HCT116 (cell line): ENCODE data around the gene HSDL2. TPM values are rescaled to one million over a fixed set of nuclear protein-coding genes. Genes with fewer than 3 reads are reported as not detected.

ENCODE experiments used
- ATAC-seq: fragments of 200-7000 bp; cut with Tn5 transposase; 2 replicates; pipeline ENCODE4 v1.9.1; 2020; ENCODE audit warnings: mild to moderate bottlenecking, moderate library complexity
- BruUV-seq: library from RNA; stranded (reverse); fragments of 400-500 nt; replicated peaks from 2 replicates; lab custom pipeline; 2021; lab: Mats Ljungman, UMichigan
- CTCF ChIA-PET: fragments of 300-600 bp; sonication (Branson Sonifier 250); formaldehyde crosslinking; loops from one replicate; lab custom pipeline; 2021; ENCODE audit warnings: antibody characterized with exemption; lab: Charles Lee
- POLR2A ChIA-PET: fragments of 300-600, 350-600 bp; sonication (Branson Sonifier 250); formaldehyde crosslinking; loops from one replicate; lab custom pipeline; 2021; ENCODE audit warnings: antibody characterized with exemption; lab: Charles Lee
- RAD21 ChIA-PET, 2 experiments: fragments of 300-600 bp; sonication (Branson Sonifier 250); formaldehyde crosslinking; loops; one replicate each; lab custom pipeline; 2023; ENCODE audit warnings: low total read pairs in 2 of 2; ENCODE audit not compliant: uncharacterized antibody in 2 of 2, unreplicated experiment in 2 of 2, low non-redundant PET in 1 of 2; lab: Charles Lee
- DNase-seq: peaks from one replicate; pipeline ENCODE4 v3.0.0-alpha.2; 2010; ENCODE audit warnings: low read depth, low spot score
- H2AFZ ChIP-seq: fragments of 200-600 bp; shearing (Covaris generic), sonication (generic); 2 replicates; pipeline ENCODE4 v1.6.1; 2017; ENCODE audit warnings: low read depth, mixed run types, mixed read lengths, antibody characterized with exemption, low read length; ENCODE audit not compliant: poor library complexity, severe bottlenecking
- H3K27ac ChIP-seq: 2 replicates; pipeline ENCODE4 v1.5.1; 2012; ENCODE audit warnings: low read depth, low read length
- H3K27me3 ChIP-seq: fragments of 200-600 bp; sonication (generic); 2 replicates; pipeline ENCODE4 v1.6.1; 2016; ENCODE audit warnings: mixed run types, low read length, mixed read lengths; ENCODE audit not compliant: insufficient read depth
- H3K36me3 ChIP-seq, 2 experiments: fragments of 200-500 bp in 1 of 2; fragments of 200-600 bp in 1 of 2; sonication (Bioruptor generic) in 1 of 2; sonication (generic) in 1 of 2; 2 replicates each; pipeline versions ENCODE4 v1.5.1 to v1.6.1; 2014 to 2016; ENCODE audit warnings: low read length in 2 of 2, inconsistent platforms in 1 of 2, mixed read lengths in 1 of 2, mixed run types in 1 of 2; ENCODE audit not compliant: insufficient read depth in 2 of 2, control insufficient read depth in 1 of 2
- H3K4me1 ChIP-seq, 2 experiments: fragments of 200-600 bp in 1 of 2; sonication (generic) in 1 of 2; 2 replicates each; pipeline versions ENCODE4 v1.5.1 to v1.6.1; 2012 to 2017; ENCODE audit warnings: low read length in 2 of 2, inconsistent platforms in 1 of 2, mild to moderate bottlenecking in 1 of 2, mixed read lengths in 1 of 2, mixed run types in 1 of 2, moderate library complexity in 1 of 2; ENCODE audit not compliant: insufficient read depth in 2 of 2, control insufficient read depth in 1 of 2
- H3K4me2 ChIP-seq: fragments of 200-600 bp; sonication (generic); 2 replicates; pipeline ENCODE4 v1.6.1; 2017; ENCODE audit warnings: mixed run types, low read length, mixed read lengths
- H3K4me3 ChIP-seq, 2 experiments: fragments of 200-600 bp in 1 of 2; sonication (generic) in 1 of 2; replicated peaks in 1 of 2; 2 replicates each; pipeline ENCODE4 v1.5.1; 2011 to 2016; ENCODE audit warnings: low read length in 2 of 2, control low read depth in 1 of 2, low read depth in 1 of 2, mild to moderate bottlenecking in 1 of 2, mixed read lengths in 1 of 2, mixed run types in 1 of 2
- H3K79me2 ChIP-seq: fragments of 200-600 bp; sonication (generic); 2 replicates; pipeline ENCODE4 v1.6.1; 2017; ENCODE audit warnings: mild to moderate bottlenecking, mixed run types, low read length, moderate library complexity, mixed read lengths; ENCODE audit not compliant: insufficient read depth
- H3K9ac ChIP-seq: fragments of 200-600 bp; sonication (generic); 2 replicates; pipeline ENCODE4 v1.6.1; 2016; ENCODE audit warnings: low read length, mixed read lengths
- H3K9me2 ChIP-seq: fragments of 200-600 bp; sonication (generic), shearing (Covaris generic); 2 replicates; pipeline ENCODE4 v1.6.1; 2017; ENCODE audit warnings: mixed run types, mild to moderate bottlenecking, moderate library complexity; ENCODE audit not compliant: insufficient read depth
- H3K9me3 ChIP-seq, 2 experiments: fragments of 200-500 bp in 1 of 2; fragments of 200-600 bp in 1 of 2; sonication (Bioruptor generic) in 1 of 2; sonication (generic) in 1 of 2; 2 replicates each; pipeline ENCODE4 v1.6.1; 2014 to 2017; ENCODE audit warnings: low read length in 2 of 2, mixed read lengths in 2 of 2, inconsistent platforms in 1 of 2, low read depth in 1 of 2, mild to moderate bottlenecking in 1 of 2, mixed run types in 1 of 2, moderate library complexity in 1 of 2; ENCODE audit not compliant: control insufficient read depth in 1 of 2, insufficient read depth in 1 of 2
- H4K20me1 ChIP-seq: fragments of 200-600 bp; sonication (generic), shearing (Covaris generic); 2 replicates; pipeline ENCODE4 v1.6.1; 2017; ENCODE audit warnings: mixed run types, mild to moderate bottlenecking, moderate library complexity; ENCODE audit not compliant: insufficient read depth
- CBX3 ChIP-seq: IDR thresholded peaks from 2 replicates; pipeline ENCODE4 v1.6.1; 2012; ENCODE audit warnings: low read depth
- EZH2phosphoT487 ChIP-seq: fragments of 200-600 bp; IDR thresholded peaks from 2 replicates; pipeline ENCODE4 v1.6.1; 2018; ENCODE audit warnings: antibody characterized with exemption, borderline replicate concordance
- MAX ChIP-seq: IDR thresholded peaks from 2 replicates; pipeline ENCODE4 v1.6.1; 2012
- POLR2A ChIP-seq: IDR thresholded peaks from 2 replicates; pipeline ENCODE4 v1.7.0; 2011; ENCODE audit warnings: borderline replicate concordance; ENCODE audit not compliant: insufficient read depth, insufficient read length; ENCODE audit errors: extremely low read depth
- RAD21 ChIP-seq: IDR thresholded peaks from 2 replicates; pipeline ENCODE4 v1.6.1; 2012; ENCODE audit warnings: low read depth, mild to moderate bottlenecking
- SIN3A ChIP-seq: IDR thresholded peaks from 2 replicates; pipeline ENCODE4 v1.6.1; 2012; ENCODE audit warnings: low read depth
- ZFX ChIP-seq: fragments of 450-650 bp; IDR thresholded peaks from 2 replicates; pipeline ENCODE4 v1.6.1; 2017
- intact Hi-C: fragments of 100-400 bp; cut with micrococcal nuclease; formaldehyde crosslinking; loops from 2 replicates; pipeline ENCODE4 v1.10.0; 2022
- total RNA-seq: library from RNA; stranded (reverse); gene quantifications from one replicate; pipeline ENCODE4 v1.2.1, GENCODE V29; 2021; ENCODE audit not compliant: unreplicated experiment

Gene HSDL2
- total RNA-seq, 1 experiment from 2014 or later, result 33.9 TPM

- H3K79me2 ChIP-seq, result no peaks in the 10 kb centered on the region
- POLR2A ChIA-PET, result interaction anchor here (0.8 to 1.6 kb wide), 2 partner anchors 10 to 12 kb away, joined by 3 to 12 read pairs; partner anchors contain the start of gene HSDL2
- ATAC-seq (no peak), DNase-seq (no peak)
- CTCF ChIA-PET, result interaction anchor here (0.7 to 1.2 kb wide), 3 partner anchors 12 to 257 kb away, joined by 3 to 8 read pairs (median 8); partner anchors contain the start of gene HSDL2
- RAD21 ChIA-PET, result no interaction called here
- H2AFZ ChIP-seq, result no peak overlapping the region
- no peaks in the 10 kb centered on the region for H3K9me2 ChIP-seq
- no peak overlapping the region for H3K27ac ChIP-seq
- H3K36me3 ChIP-seq, result no peaks in the 10 kb centered on the region
- no peak overlapping the region for H3K4me2 ChIP-seq
- no peaks in the 10 kb centered on the region for H4K20me1 ChIP-seq
- no peaks in the 10 kb centered on the region for H3K9me3 ChIP-seq
- no peaks in the 10 kb centered on the region for H3K4me1 ChIP-seq
- no TSS peak for BruUV-seq
- intact Hi-C loops, result loop anchor here (10.0 kb wide), 1 partner anchor 603 kb away; no protein-coding TSS in a partner anchor
- TF ChIP-seq CBX3, result no peak
- H3K4me3 ChIP-seq, result no peak overlapping the region
- no peak overlapping the region for H3K9ac ChIP-seq
- no peaks in the 10 kb centered on the region for H3K27me3 ChIP-seq
Observed at GRCh38 chr9:112367465-112367864, 12.4 kb upstream of the HSDL2 start.

- no peak overlapping the region for H2AFZ ChIP-seq
- intact Hi-C loops, result loop anchor here (10.0 kb wide), 1 partner anchor 605 kb away; no protein-coding TSS in a partner anchor
- no peak overlapping the region for H3K4me3 ChIP-seq
- ATAC-seq, result no peak
- H3K79me2 ChIP-seq, result no peaks in the 10 kb centered on the region
- no peaks in the 10 kb centered on the region for H4K20me1 ChIP-seq
- no peaks in the 10 kb centered on the region for H3K36me3 ChIP-seq
- BruUV-seq, result no TSS peak
- no peaks in the 10 kb centered on the region for H3K27me3 ChIP-seq
- no peaks in the 10 kb centered on the region for H3K4me1 ChIP-seq
- no peak overlapping the region for H3K4me2 ChIP-seq
- no peaks in the 10 kb centered on the region for H3K9me3 ChIP-seq
- no peaks in the 10 kb centered on the region for H3K9me2 ChIP-seq
- CTCF ChIA-PET, result no interaction called here
- TF ChIP-seq MAX (no peak), SIN3A (no peak), POLR2A (no peak), ZFX (no peak), RAD21 (no peak), EZH2phosphoT487 (no peak)
- RAD21 ChIA-PET, result no interaction called here
- no peak overlapping the region for H3K27ac ChIP-seq
- no peak for DNase-seq
- POLR2A ChIA-PET, result interaction anchor here (1.5 kb wide), 1 partner anchor 10 kb away, joined by 3 read pairs; the partner anchor contains the start of gene HSDL2
- H3K9ac ChIP-seq, result no peak overlapping the region
Observed at GRCh38 chr9:112369817-112370216, 10.1 kb upstream of the HSDL2 start.
